Smooth muscle cell (in vitro differentiated cells): ENCODE results near the gene CADPS2. TPM values are rescaled to one million over a fixed set of nuclear protein-coding genes. Genes with fewer than 3 reads are reported as not detected.

ENCODE experiments used
- DNase-seq: peaks from one replicate; lab custom pipeline; 2025; ENCODE audit not compliant: unreplicated experiment; lab: John Stamatoyannopoulos, UW
- H2AFZ ChIP-seq: fragments of 200-600 bp; sonication (generic); 2 replicates; pipeline ENCODE4 v1.6.0; 2016; ENCODE audit warnings: antibody characterized with exemption, low read depth, mild to moderate bottlenecking
- H3F3A ChIP-seq: fragments of 200-600 bp; sonication (generic); 2 replicates; pipeline ENCODE4 v1.6.0; 2017; ENCODE audit warnings: antibody characterized with exemption, low read depth
- H3K27ac ChIP-seq: fragments of 200-600 bp; sonication (generic); 2 replicates; pipeline ENCODE4 v1.5.1; 2016; ENCODE audit warnings: low read depth, mild to moderate bottlenecking
- H3K27me3 ChIP-seq: fragments of 200-600 bp; sonication (generic); 2 replicates; pipeline ENCODE4 v1.6.1; 2016; ENCODE audit warnings: low read depth, mild to moderate bottlenecking
- H3K36me3 ChIP-seq: fragments of 200-600 bp; sonication (generic); 2 replicates; pipeline ENCODE4 v1.5.1; 2016; ENCODE audit warnings: low read depth
- H3K4me1 ChIP-seq: fragments of 200-600 bp; sonication (generic); 2 replicates; pipeline ENCODE4 v1.5.1; 2016; ENCODE audit warnings: low read depth
- H3K4me2 ChIP-seq: fragments of 200-600 bp; sonication (generic); 2 replicates; pipeline ENCODE4 v1.6.0; 2016; ENCODE audit warnings: mild to moderate bottlenecking
- H3K4me3 ChIP-seq: fragments of 200-600 bp; sonication (generic); 2 replicates; pipeline ENCODE4 v1.5.1; 2016; ENCODE audit warnings: mild to moderate bottlenecking
- H3K79me2 ChIP-seq: fragments of 200-600 bp; sonication (generic); 2 replicates; pipeline ENCODE4 v1.6.0; 2016; ENCODE audit warnings: low read depth, mild to moderate bottlenecking
- H3K9ac ChIP-seq: fragments of 200-600 bp; sonication (generic); 2 replicates; pipeline ENCODE4 v1.6.0; 2016; ENCODE audit warnings: low read depth
- H3K9me3 ChIP-seq: fragments of 200-600 bp; sonication (generic); replicated peaks from 2 replicates; pipeline ENCODE4 v1.5.1; 2016; ENCODE audit warnings: low read depth
- H4K20me1 ChIP-seq: fragments of 200-600 bp; sonication (generic); 2 replicates; pipeline ENCODE4 v1.6.0; 2016; ENCODE audit warnings: low read depth
- WGBS: methylation state at CpG from one replicate; pipeline ENCODE4 v1.1.7; 2016; ENCODE audit warnings: low lambda C conversion rate; 5-methylcytosine and 5-hydroxymethylcytosine counted together
- polyA plus RNA-seq: library from polyadenylated mRNA; unstranded; fragments of >200 nt; fragmentation: Nextera tagmentation; extraction: Ambion mirVana; gene quantifications from 2 replicates; pipeline ENCODE4 v1.2.1, GENCODE V29; 2016
- total RNA-seq: library from RNA; depleted of rRNA; stranded (reverse); fragments of >200 nt; gene quantifications from 2 replicates; pipeline ENCODE4 v1.2.3, GENCODE V29; 2014
- TF ChIP-seq, protein P1 (sequence below): fragments of 200-600 bp; sonication (generic); IDR thresholded peaks from 2 replicates; pipeline ENCODE4 v1.5.1; 2017; ENCODE audit warnings: borderline replicate concordance, mild to moderate bottlenecking, antibody characterized with exemption; ENCODE audit not compliant: insufficient read depth, poor library complexity, severe bottlenecking

Gene CADPS2
- total and polyA plus RNA-seq, 2 experiments from 2014 or later: 8.5 to 15.6 TPM

GRCh38 chr7:122600630-122601029, 285.6 kb downstream of the CADPS2 start:
- no peaks in the 10 kb centered on the region for H3K4me1 ChIP-seq
- TF ChIP-seq, protein P1, sequence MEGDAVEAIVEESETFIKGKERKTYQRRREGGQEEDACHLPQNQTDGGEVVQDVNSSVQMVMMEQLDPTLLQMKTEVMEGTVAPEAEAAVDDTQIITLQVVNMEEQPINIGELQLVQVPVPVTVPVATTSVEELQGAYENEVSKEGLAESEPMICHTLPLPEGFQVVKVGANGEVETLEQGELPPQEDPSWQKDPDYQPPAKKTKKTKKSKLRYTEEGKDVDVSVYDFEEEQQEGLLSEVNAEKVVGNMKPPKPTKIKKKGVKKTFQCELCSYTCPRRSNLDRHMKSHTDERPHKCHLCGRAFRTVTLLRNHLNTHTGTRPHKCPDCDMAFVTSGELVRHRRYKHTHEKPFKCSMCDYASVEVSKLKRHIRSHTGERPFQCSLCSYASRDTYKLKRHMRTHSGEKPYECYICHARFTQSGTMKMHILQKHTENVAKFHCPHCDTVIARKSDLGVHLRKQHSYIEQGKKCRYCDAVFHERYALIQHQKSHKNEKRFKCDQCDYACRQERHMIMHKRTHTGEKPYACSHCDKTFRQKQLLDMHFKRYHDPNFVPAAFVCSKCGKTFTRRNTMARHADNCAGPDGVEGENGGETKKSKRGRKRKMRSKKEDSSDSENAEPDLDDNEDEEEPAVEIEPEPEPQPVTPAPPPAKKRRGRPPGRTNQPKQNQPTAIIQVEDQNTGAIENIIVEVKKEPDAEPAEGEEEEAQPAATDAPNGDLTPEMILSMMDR: no peak
- no peak overlapping the region for H2AFZ ChIP-seq
- H3K9ac ChIP-seq: no peak overlapping the region
- H3K36me3 ChIP-seq: no peaks in the 10 kb centered on the region
- no peaks in the 10 kb centered on the region for H4K20me1 ChIP-seq
- 89% methylated on average over 2 of the region's 2 CpGs for WGBS
- no peak for DNase-seq
- H3K9me3 ChIP-seq: no peaks in the 10 kb centered on the region
- H3K4me2 ChIP-seq: no peak overlapping the region
- H3K27ac ChIP-seq: no peak overlapping the region
- H3K79me2 ChIP-seq: no peaks in the 10 kb centered on the region
- no peaks in the 10 kb centered on the region for H3K27me3 ChIP-seq
- no peaks in the 10 kb centered on the region for H3F3A ChIP-seq
- H3K4me3 ChIP-seq: no peak overlapping the region

- DNase-seq: no peak
- H3F3A ChIP-seq: no peaks in the 10 kb centered on the region
- H3K27ac ChIP-seq: no peak overlapping the region
- no peak overlapping the region for H3K9ac ChIP-seq
- H3K36me3 ChIP-seq: no peaks in the 10 kb centered on the region
- H3K4me1 ChIP-seq: no peaks in the 10 kb centered on the region
- H2AFZ ChIP-seq: no peak overlapping the region
- no peaks in the 10 kb centered on the region for H3K79me2 ChIP-seq
- no peak overlapping the region for H3K4me2 ChIP-seq
- H4K20me1 ChIP-seq: no peaks in the 10 kb centered on the region
- H3K4me3 ChIP-seq: no peak overlapping the region
- H3K9me3 ChIP-seq: no peaks in the 10 kb centered on the region
- TF ChIP-seq, protein P1: no peak
- WGBS: 94% methylated on average over 1 of the region's 1 CpG
- H3K27me3 ChIP-seq: no peaks in the 10 kb centered on the region
Observed at GRCh38 chr7:122600042-122600441, 286.2 kb downstream of the CADPS2 start.

GRCh38 chr7:122597277-122597676, 289.0 kb downstream of the CADPS2 start:
- H3K27me3 ChIP-seq: no peaks in the 10 kb centered on the region
- no peaks in the 10 kb centered on the region for H3F3A ChIP-seq
- H3K4me1 ChIP-seq: no peaks in the 10 kb centered on the region
- H3K4me2 ChIP-seq: no peak overlapping the region
- no peaks in the 10 kb centered on the region for H3K79me2 ChIP-seq
- no peak overlapping the region for H3K4me3 ChIP-seq
- no peak overlapping the region for H3K27ac ChIP-seq
- no peaks in the 10 kb centered on the region for H4K20me1 ChIP-seq
- WGBS: 87% methylated on average over 3 of the region's 3 CpGs
- no peak overlapping the region for H3K9ac ChIP-seq
- TF ChIP-seq, protein P1: no peak
- DNase-seq: no peak
- H3K36me3 ChIP-seq: no peaks in the 10 kb centered on the region
- H3K9me3 ChIP-seq: no peaks in the 10 kb centered on the region
- no peak overlapping the region for H2AFZ ChIP-seq

DNA sequence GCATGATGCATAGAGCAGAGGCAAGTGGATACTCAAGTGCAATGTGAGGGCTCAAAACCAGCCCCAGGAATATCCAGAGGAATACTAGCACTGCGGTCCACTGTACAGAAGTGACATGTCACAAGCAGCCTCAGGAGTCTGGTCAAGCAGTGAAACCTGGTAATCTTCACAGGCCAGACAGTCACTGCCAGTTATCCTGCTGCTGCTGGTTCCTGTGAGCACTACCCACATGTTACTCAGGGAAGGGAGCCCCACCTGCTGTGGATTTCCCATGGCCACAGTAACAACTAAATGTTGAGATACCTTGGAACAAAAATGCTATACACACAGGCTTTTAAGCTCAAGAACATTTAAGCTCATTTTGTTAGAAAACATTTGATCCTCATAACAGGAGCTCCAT, 290.4 kb downstream of the CADPS2 start:
- H3K9me3 ChIP-seq: no peaks in the 10 kb centered on the region
- DNase-seq: no peak
- no peaks in the 10 kb centered on the region for H3K79me2 ChIP-seq
- no peak overlapping the region for H2AFZ ChIP-seq
- H3F3A ChIP-seq: no peaks in the 10 kb centered on the region
- no peak overlapping the region for H3K4me2 ChIP-seq
- H4K20me1 ChIP-seq: no peaks in the 10 kb centered on the region
- TF ChIP-seq, protein P1: no peak
- no peak overlapping the region for H3K9ac ChIP-seq
- no peaks in the 10 kb centered on the region for H3K27me3 ChIP-seq
- H3K27ac ChIP-seq: no peak overlapping the region
- no peaks in the 10 kb centered on the region for H3K36me3 ChIP-seq
- WGBS: 89% methylated on average over 1 of the region's 1 CpG
- no peak overlapping the region for H3K4me3 ChIP-seq
- no peaks in the 10 kb centered on the region for H3K4me1 ChIP-seq
